Measurements from ENCODE around the gene SCARF2.

SCARF2 gene

DNA sequence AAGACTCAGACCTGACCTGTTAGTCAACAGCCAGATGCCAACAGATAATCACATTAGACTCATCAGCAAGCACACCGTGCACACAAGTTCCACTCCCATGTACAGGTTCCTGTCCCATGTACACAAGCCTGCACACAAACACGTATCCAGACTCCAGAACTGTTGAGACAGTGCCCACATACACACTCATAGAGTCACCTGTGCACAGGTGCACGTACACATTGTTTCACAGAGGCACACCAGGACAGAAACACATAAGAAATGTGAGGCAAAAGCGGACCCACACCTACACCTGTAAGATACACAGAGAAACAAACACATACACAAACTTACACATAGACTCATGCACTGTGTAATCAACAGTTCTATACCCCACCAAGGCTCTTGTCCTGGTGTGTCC, 46.4 kb downstream of the SCARF2 start:
- Histone ChIP-seq H3K27me3 (replicated peaks; ENCODE audit: control insufficient read depth, insufficient read depth, low read length) (no peaks in the 10 kb centered on the region), H3K36me3 (ENCODE audit: control insufficient read depth, insufficient read depth, low read length) (no peaks in the 10 kb centered on the region), H3K4me3 (replicated peaks; ENCODE audit: low read depth, low read length) (no peak overlapping the region)
- TF ChIP-seq CTCF (IDR thresholded peaks at IDR 0.05; ENCODE audit: insufficient read depth, low read length, poor library complexity, severe bottlenecking), result no peak
- DNase-seq (ENCODE audit: extremely low read depth, insufficient read length), result no peak

DNA sequence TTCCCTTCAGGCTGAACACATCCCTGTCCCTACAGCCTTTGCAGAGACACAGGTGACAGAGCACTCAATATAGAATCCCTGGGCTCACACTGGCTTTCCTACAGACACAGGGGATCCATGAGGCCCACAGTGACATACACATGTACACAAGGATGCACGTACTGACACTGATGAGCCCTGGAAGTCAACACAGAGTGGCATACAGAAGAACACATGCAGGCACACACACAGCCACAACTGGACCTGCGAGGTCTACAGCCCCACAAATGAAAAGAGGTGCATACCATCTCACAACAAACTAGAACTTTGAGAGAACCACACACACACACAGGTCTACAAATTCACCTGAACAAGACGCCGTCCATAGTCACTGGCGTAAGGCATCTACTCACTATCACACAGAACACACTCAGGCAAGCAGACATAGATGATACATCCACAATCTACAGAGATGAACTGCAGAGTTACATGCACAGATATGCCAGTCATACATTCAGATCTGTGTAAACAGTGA, 47.2 kb downstream of the SCARF2 start:
- DNase-seq (ENCODE audit: extremely low read depth, insufficient read length), result no peak
- H3K36me3 ChIP-seq (ENCODE audit: control insufficient read depth, insufficient read depth, low read length), result no peaks in the 10 kb centered on the region
- no peaks in the 10 kb centered on the region for H3K27me3 ChIP-seq (replicated peaks; ENCODE audit: control insufficient read depth, insufficient read depth, low read length)
- TF ChIP-seq CTCF (IDR thresholded peaks at IDR 0.05; ENCODE audit: insufficient read depth, low read length, poor library complexity, severe bottlenecking), result no peak
- no peak overlapping the region for H3K4me3 ChIP-seq (replicated peaks; ENCODE audit: low read depth, low read length)

DNA sequence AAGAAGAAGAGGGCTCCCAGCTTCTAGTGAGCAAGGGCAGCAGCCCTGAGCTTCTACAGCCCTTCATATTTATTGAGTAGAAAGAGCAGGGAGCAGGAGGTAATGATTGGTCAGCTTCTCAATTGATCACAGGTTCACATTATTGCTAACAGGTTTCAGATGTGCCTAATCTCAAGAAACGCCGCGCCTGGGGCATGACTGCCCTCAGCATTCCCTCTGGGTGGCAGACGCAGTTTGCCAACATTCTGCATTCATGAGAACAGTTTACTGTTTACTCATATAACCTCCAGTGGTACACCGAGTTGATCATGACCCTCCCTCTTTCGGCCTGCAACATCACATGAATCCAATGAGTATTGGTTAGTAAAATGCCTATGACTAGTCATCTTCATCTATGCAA, 48.3 kb downstream of the SCARF2 start:
- no peak for DNase-seq (ENCODE audit: extremely low read depth, insufficient read length)
- TF ChIP-seq CTCF (IDR thresholded peaks at IDR 0.05; ENCODE audit: insufficient read depth, low read length, poor library complexity, severe bottlenecking), result no peak
- no peaks in the 10 kb centered on the region; the same call in 1 of the 2 replicates for H3K27me3 ChIP-seq (replicated peaks; ENCODE audit: control insufficient read depth, insufficient read depth, low read length)
- no peak overlapping the region for H3K4me3 ChIP-seq (replicated peaks; ENCODE audit: low read depth, low read length)
- no peaks in the 10 kb centered on the region for H3K36me3 ChIP-seq (ENCODE audit: control insufficient read depth, insufficient read depth, low read length)

- no peak for DNase-seq (ENCODE audit: extremely low read depth, insufficient read length)
- H3K27me3 ChIP-seq (replicated peaks; ENCODE audit: control insufficient read depth, insufficient read depth, low read length), result no peaks in the 10 kb centered on the region; the same call in 1 of the 2 replicates
- H3K36me3 ChIP-seq (ENCODE audit: control insufficient read depth, insufficient read depth, low read length), result no peaks in the 10 kb centered on the region
- H3K4me3 ChIP-seq (replicated peaks; ENCODE audit: low read depth, low read length), result no peak overlapping the region
- no peak for TF ChIP-seq CTCF (IDR thresholded peaks at IDR 0.05; ENCODE audit: insufficient read depth, low read length, poor library complexity, severe bottlenecking)
Observed at GRCh38 chr22:20388200-20388599, 49.4 kb downstream of the SCARF2 start.

DNA sequence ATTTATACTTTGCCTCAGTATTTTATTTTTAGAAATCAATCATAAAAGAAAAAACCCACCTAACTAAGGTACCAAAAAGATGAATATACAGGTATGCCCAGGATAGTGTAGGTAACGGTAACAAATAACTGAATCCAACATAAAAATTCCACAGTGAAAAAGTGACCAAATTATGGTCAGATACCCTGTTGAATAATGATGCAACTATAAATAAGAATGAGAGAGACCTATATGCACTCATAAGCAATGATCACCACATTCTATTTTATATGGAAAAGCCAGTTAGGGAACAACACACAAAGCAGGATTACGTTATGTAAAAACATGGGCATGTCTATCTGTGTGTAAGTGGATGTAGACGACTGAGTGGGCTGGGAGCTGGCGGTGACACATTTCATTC, 50.7 kb downstream of the SCARF2 start:
- Histone ChIP-seq H3K4me3 (replicated peaks; ENCODE audit: low read depth, low read length) (no peak overlapping the region), H3K36me3 (ENCODE audit: control insufficient read depth, insufficient read depth, low read length) (no peaks in the 10 kb centered on the region)
- DNase-seq (ENCODE audit: extremely low read depth, insufficient read length), result no peak

More for the DNA sequence above, 50.7 kb downstream of the SCARF2 start:
- H3K27me3 ChIP-seq (replicated peaks; ENCODE audit: control insufficient read depth, insufficient read depth, low read length), result no peaks in the 10 kb centered on the region; the same call in 1 of the 2 replicates
- TF ChIP-seq CTCF (IDR thresholded peaks at IDR 0.05; ENCODE audit: insufficient read depth, low read length, poor library complexity, severe bottlenecking), result no peak
